Endothelial cell of umbilical vein (primary cell): ENCODE results near the gene GLYATL3. TPM values are rescaled to one million over a fixed set of nuclear protein-coding genes. Genes with fewer than 3 reads are reported as not detected.

Source experiments
- BruUV-seq: library from RNA; stranded (reverse); fragments of 400-500 nt; replicated peaks from 2 replicates; lab custom pipeline; 2021; lab: Mats Ljungman, UMichigan
- CTCF ChIA-PET: fragments of 300-600, 350-600 bp; sonication (Branson Sonifier 250); formaldehyde crosslinking; loops from one replicate; lab custom pipeline; 2021; ENCODE audit warnings: antibody characterized with exemption, inconsistent platforms; lab: Charles Lee
- POLR2A ChIA-PET: fragments of 300-600, 350-600 bp; sonication (Branson Sonifier 250); formaldehyde crosslinking; loops from one replicate; lab custom pipeline; 2021; ENCODE audit warnings: antibody characterized with exemption, inconsistent platforms; lab: Charles Lee
- DNase-seq: peaks from one replicate; pipeline ENCODE4 v3.0.0-alpha.2; 2011; ENCODE audit warnings: low read depth, low spot score
- FAIRE-seq: peaks from 2 replicates; lab custom pipeline; 2011; peaks lifted over from hg19 to GRCh38; lab: Jason Lieb, UNC
- H2AFZ ChIP-seq: 2 replicates; pipeline ENCODE4 v1.6.0; 2012; ENCODE audit warnings: low read depth, low read length, control low read depth, inconsistent platforms
- H3K27ac ChIP-seq: 2 replicates; pipeline ENCODE4 v1.5.1; 2011; ENCODE audit warnings: low read depth, mild to moderate bottlenecking, control low read depth, low read length, moderate library complexity; ENCODE audit not compliant: insufficient read depth
- H3K27me3 ChIP-seq, 2 experiments: 2 replicates each; pipeline versions ENCODE4 v1.6.0 to v1.6.1; 2011; ENCODE audit warnings: low read length in 2 of 2, mixed read lengths in 1 of 2; ENCODE audit not compliant: control insufficient read depth in 2 of 2, insufficient read depth in 2 of 2
- H3K36me3 ChIP-seq, 2 experiments: 2 replicates in 1 of 2; 3 replicates in 1 of 2; pipeline ENCODE4 v1.5.1; 2011; ENCODE audit warnings: low read length in 2 of 2, mild to moderate bottlenecking in 1 of 2, moderate library complexity in 1 of 2; ENCODE audit not compliant: control insufficient read depth in 2 of 2, insufficient read depth in 2 of 2; ENCODE audit errors: extremely low read depth in 1 of 2
- H3K4me1 ChIP-seq: 3 replicates; pipeline ENCODE4 v1.5.1; 2011; ENCODE audit warnings: mild to moderate bottlenecking, low read length; ENCODE audit not compliant: control insufficient read depth, insufficient read depth; ENCODE audit errors: extremely low read depth
- H3K4me2 ChIP-seq: 2 replicates; pipeline ENCODE4 v1.6.1; 2011; ENCODE audit warnings: low read length, control low read depth, mixed read lengths; ENCODE audit not compliant: insufficient read depth
- H3K4me3 ChIP-seq, 3 experiments: fragments of 200-600 bp in 1 of 3; sonication (generic), shearing (Covaris generic) in 1 of 3; replicated peaks in 1 of 3; 2 replicates each; pipeline ENCODE4 v1.5.1; 2011 to 2016; ENCODE audit warnings: control low read depth in 3 of 3, low read length in 3 of 3, mild to moderate bottlenecking in 2 of 3, inconsistent platforms in 1 of 3, low read depth in 1 of 3, moderate library complexity in 1 of 3; ENCODE audit not compliant: insufficient read depth in 1 of 3
- H3K79me2 ChIP-seq: 2 replicates; pipeline ENCODE4 v1.6.0; 2012; ENCODE audit warnings: low read length, inconsistent platforms; ENCODE audit not compliant: control insufficient read depth, insufficient read depth
- H3K9ac ChIP-seq: replicated peaks from 2 replicates; pipeline ENCODE3; 2011; ENCODE audit warnings: low read length, control low read depth; ENCODE audit not compliant: insufficient read depth; ENCODE audit errors: extremely low read depth
- H3K9me1 ChIP-seq: replicated peaks from 3 replicates; pipeline ENCODE4 v1.6.0; 2011; ENCODE audit warnings: mild to moderate bottlenecking, low read length; ENCODE audit not compliant: control insufficient read depth, insufficient read depth; ENCODE audit errors: extremely low read depth
- H3K9me3 ChIP-seq: replicated peaks from 2 replicates; pipeline ENCODE4 v1.5.1; 2012; ENCODE audit warnings: low read length, inconsistent platforms; ENCODE audit not compliant: control insufficient read depth, insufficient read depth
- H4K20me1 ChIP-seq: replicated peaks from 2 replicates; pipeline ENCODE3; 2011; ENCODE audit warnings: mild to moderate bottlenecking, low read length; ENCODE audit not compliant: control insufficient read depth, insufficient read depth; ENCODE audit errors: extremely low read depth
- CTCF ChIP-seq, 2 donors: IDR thresholded peaks; 1 replicate in 1 of 2; 2 replicates in 1 of 2; pipeline ENCODE4 v1.5.1; 2011; ENCODE audit warnings: low read length in 2 of 2, mild to moderate bottlenecking in 2 of 2, moderate library complexity in 2 of 2, control low read depth in 1 of 2, inconsistent platforms in 1 of 2, low read depth in 1 of 2; ENCODE audit not compliant: insufficient read depth in 1 of 2; ENCODE audit errors: extremely low read depth in 1 of 2
- EZH2 ChIP-seq: IDR thresholded peaks from 2 replicates; pipeline ENCODE4 v1.6.1; 2012; ENCODE audit warnings: borderline replicate concordance, low read depth, mild to moderate bottlenecking, moderate library complexity, low read length, inconsistent platforms; ENCODE audit not compliant: severe bottlenecking
- FOS ChIP-seq: IDR thresholded peaks from 2 replicates; pipeline ENCODE4 v1.6.1; 2011; ENCODE audit warnings: mild to moderate bottlenecking, low read length, moderate library complexity, borderline replicate concordance; ENCODE audit not compliant: insufficient read depth
- GATA2 ChIP-seq: IDR thresholded peaks from 2 replicates; pipeline ENCODE4 v1.7.0; 2011; ENCODE audit warnings: low read depth, mild to moderate bottlenecking, moderate library complexity, mixed read lengths, low read length; ENCODE audit not compliant: insufficient read length, insufficient read depth
- JUN ChIP-seq: IDR thresholded peaks from 2 replicates; pipeline ENCODE4 v1.6.1; 2011; ENCODE audit warnings: borderline replicate concordance, low read depth; ENCODE audit not compliant: insufficient read length, insufficient read depth
- MAX ChIP-seq: IDR thresholded peaks from 2 replicates; pipeline ENCODE4 v1.6.1; 2011; ENCODE audit not compliant: insufficient read depth, insufficient read length
- MYC ChIP-seq: IDR thresholded peaks from one replicate; pipeline ENCODE4 v1.6.1; 2011; ENCODE audit warnings: mild to moderate bottlenecking, low read depth, low read length
- POLR2A ChIP-seq: IDR thresholded peaks from 2 replicates; pipeline ENCODE4 v1.6.1; 2012; ENCODE audit warnings: low read depth, mild to moderate bottlenecking, control low read depth, low read length
- POLR2AphosphoS5 ChIP-seq: IDR thresholded peaks from 2 replicates; pipeline ENCODE4 v1.6.1; 2012; ENCODE audit warnings: low read depth, mild to moderate bottlenecking, control low read depth, low read length, moderate library complexity; ENCODE audit not compliant: insufficient read depth
- dilution Hi-C: fragments of 300-500 bp; cut with MboI; formaldehyde crosslinking; loops from one replicate; pipeline ENCODE4 v1.15.0; 2019; ENCODE audit warnings: low sequenced_read_pairs; ENCODE audit not compliant: extremely low pct_ligation_motif_present
- intact Hi-C: fragments of 100-400 bp; cut with micrococcal nuclease; formaldehyde crosslinking; loops from one replicate; pipeline ENCODE4 v1.10.0; 2022
- polyA plus RNA-seq, 4 experiments: library from polyadenylated mRNA; depleted of rRNA in 3 of 4; stranded (reverse) in 3 of 4; unstranded in 1 of 4; fragments of >200 nt; gene quantifications; 2 replicates each; pipeline versions ENCODE4 v1.2.1 to v1.2.3, GENCODE V29; 2011 to 2012; ENCODE audit warnings: missing spikeins in 1 of 4
- total RNA-seq: library from RNA; stranded (reverse); gene quantifications from 2 replicates; pipeline ENCODE4 v1.2.3, GENCODE V29; 2021

Gene GLYATL3
- total and polyA plus RNA-seq, 2 donors (not counting 3 experiments of a cell fraction or from before 2014, with no cell fraction given) = not detected

- dilution Hi-C loops = no loop called here
- DNase-seq = no peak
- TF ChIP-seq CTCF (IDR thresholded peaks at IDR 0.05; ENCODE audit: extremely low read depth in 1 of 2, insufficient read depth in 1 of 2, low read depth in 1 of 2, low read length in 2 of 2) = no peak
- no peak for TF ChIP-seq JUN
- TF ChIP-seq FOS = no peak
- TF ChIP-seq MYC = no peak
- no peak for TF ChIP-seq POLR2A
- no peak for TF ChIP-seq MAX
- no peak for TF ChIP-seq GATA2
- TF ChIP-seq POLR2AphosphoS5 = no peak
- TF ChIP-seq EZH2 = no peak
- Histone ChIP-seq H3K4me3 (no peak overlapping the region), H3K9ac (no peak overlapping the region), H3K4me1 (peaks cover 3% of the 10 kb centered on the region), H4K20me1 (no peaks in the 10 kb centered on the region), H3K27ac (no peak overlapping the region), H3K79me2 (no peaks in the 10 kb centered on the region), H3K9me1 (no peaks in the 10 kb centered on the region), H3K27me3 (no peaks in the 10 kb centered on the region), H2AFZ (no peak overlapping the region), H3K4me2 (no peak overlapping the region), H3K36me3 (no peaks in the 10 kb centered on the region), H3K9me3 (no peaks in the 10 kb centered on the region)
- no peak for FAIRE-seq
- ChIA-PET CTCF (interaction anchor here (1.4 to 7.9 kb wide), 3 partner anchors 32 to 87 kb away, joined by 3 to 341 read pairs (median 205); no protein-coding TSS in a partner anchor), POLR2A (no interaction called here)
- intact Hi-C loops = no loop called here
- no TSS peak for BruUV-seq
Measured at GRCh38 chr6:49535795-49536194, 36.1 kb downstream of the GLYATL3 start.
